ENCODE data around the gene PHYHD1.
"Not testable (repeated sequence)": the region's sequence is repeated elsewhere in the genome, so short reads cannot be mapped to it uniquely, and the experiment has no call there.

The PHYHD1 gene

GRCh38 chr9:128947277-128947526 is 26.4 kb downstream of the PHYHD1 start:
- peak overlapping the region; percentile 93 for H3K9ac ChIP-seq (ENCODE audit: insufficient read length)
- no peak for TF ChIP-seq EZH2 (IDR thresholded peaks at IDR 0.05)
- TF ChIP-seq POLR2AphosphoS5 (IDR thresholded peaks at IDR 0.05; ENCODE audit: borderline replicate concordance, low read depth, low read length), result no peak
- peak; percentile 2 for TF ChIP-seq FOXP2 (optimal IDR thresholded peaks at IDR 0.05; ENCODE audit: control extremely low read depth, extremely low read length, insufficient read depth)
- peak overlapping the region; percentile 95 for H3K4me3 ChIP-seq
- no peak for DNase-seq (ENCODE audit: low read depth, low spot score)
- peaks cover 13% of the 10 kb centered on the region for H3K36me3 ChIP-seq (ENCODE audit: insufficient read depth, low read length)
- no peaks in the 10 kb centered on the region for H3K9me3 ChIP-seq (ENCODE audit: low read depth, low read length)
- no peak overlapping the region for H3K27ac ChIP-seq

- Histone ChIP-seq H3K9ac (ENCODE audit: insufficient read length) (peak within 1 kb of the TSS; percentile 93), H3K9me3 (ENCODE audit: low read depth, low read length) (no peaks in the 10 kb centered on the region), H3K4me3 (peak within 1 kb of the TSS; percentile 95), H3K27ac (peak within 1 kb of the TSS; percentile 65), H3K36me3 (ENCODE audit: insufficient read depth, low read length) (peaks cover 17% of the 10 kb centered on the region)
- no peak for DNase-seq (ENCODE audit: low read depth, low spot score)
- no peak for TF ChIP-seq EZH2 (IDR thresholded peaks at IDR 0.05)
- no peak for TF ChIP-seq FOXP2 (optimal IDR thresholded peaks at IDR 0.05; ENCODE audit: control extremely low read depth, extremely low read length, insufficient read depth)
- peak; percentile 98 for TF ChIP-seq POLR2AphosphoS5 (IDR thresholded peaks at IDR 0.05; ENCODE audit: borderline replicate concordance, low read depth, low read length)
These were observed 26.9 kb downstream of the PHYHD1 start, which contains the start of the genes DOLK and NUP188 for GRCh38 chr9:128947527-128948301. DOLK (minus strand) TSS chr9:128947603; CDS start chr9:128947303, 300 bp downstream. NUP188 (plus strand) TSS chr9:128947699; CDS start chr9:128947720, 21 bp downstream.

GRCh38 chr9:128961403-128961802 is 40.6 kb downstream of the PHYHD1 start:
- not testable (repeated sequence) for H3K9ac ChIP-seq (ENCODE audit: insufficient read length); H3K4me3 ChIP-seq; H3K27ac ChIP-seq; DNase-seq (ENCODE audit: low read depth, low spot score); H3K9me3 ChIP-seq (ENCODE audit: low read depth, low read length)
- H3K36me3 ChIP-seq (ENCODE audit: insufficient read depth, low read length), result peaks cover 64% of the 10 kb centered on the region

GRCh38 chr9:128969491-128969890 is 48.7 kb downstream of the PHYHD1 start:
- Histone ChIP-seq H3K36me3 (ENCODE audit: insufficient read depth, low read length) (peaks cover 73% of the 10 kb centered on the region), H3K4me3 (no peak overlapping the region), H3K9me3 (ENCODE audit: low read depth, low read length) (no peaks in the 10 kb centered on the region), H3K9ac (ENCODE audit: insufficient read length) (no peak overlapping the region), H3K27ac (no peak overlapping the region)
- TF ChIP-seq POLR2AphosphoS5 (IDR thresholded peaks at IDR 0.05; ENCODE audit: borderline replicate concordance, low read depth, low read length) (no peak), FOXP2 (optimal IDR thresholded peaks at IDR 0.05; ENCODE audit: control extremely low read depth, extremely low read length, insufficient read depth) (no peak), EZH2 (IDR thresholded peaks at IDR 0.05) (no peak)
- DNase-seq (ENCODE audit: low read depth, low spot score), result no peak

GRCh38 chr9:128972956-128973355 is 52.2 kb downstream of the PHYHD1 start:
- H3K36me3 ChIP-seq (ENCODE audit: insufficient read depth, low read length), result peaks cover 87% of the 10 kb centered on the region
- no peaks in the 10 kb centered on the region for H3K9me3 ChIP-seq (ENCODE audit: low read depth, low read length)
- TF ChIP-seq FOXP2 (optimal IDR thresholded peaks at IDR 0.05; ENCODE audit: control extremely low read depth, extremely low read length, insufficient read depth) (no peak), POLR2AphosphoS5 (IDR thresholded peaks at IDR 0.05; ENCODE audit: borderline replicate concordance, low read depth, low read length) (no peak), EZH2 (IDR thresholded peaks at IDR 0.05) (no peak)
- no peak for DNase-seq (ENCODE audit: low read depth, low spot score)
- H3K4me3 ChIP-seq, result no peak overlapping the region
- H3K27ac ChIP-seq, result no peak overlapping the region
- H3K9ac ChIP-seq (ENCODE audit: insufficient read length), result no peak overlapping the region

GRCh38 chr9:128979111-128979510 is 58.3 kb downstream of the PHYHD1 start:
- TF ChIP-seq FOXP2 (optimal IDR thresholded peaks at IDR 0.05; ENCODE audit: control extremely low read depth, extremely low read length, insufficient read depth) (no peak), EZH2 (IDR thresholded peaks at IDR 0.05) (no peak), POLR2AphosphoS5 (IDR thresholded peaks at IDR 0.05; ENCODE audit: borderline replicate concordance, low read depth, low read length) (no peak)

GRCh38 chr9:128983536-128983935 is 62.8 kb downstream of the PHYHD1 start:
- no peak for DNase-seq (ENCODE audit: low read depth, low spot score)
- no peak overlapping the region for H3K9ac ChIP-seq (ENCODE audit: insufficient read length)
- H3K4me3 ChIP-seq, result no peak overlapping the region
- no peaks in the 10 kb centered on the region for H3K9me3 ChIP-seq (ENCODE audit: low read depth, low read length)
- no peak overlapping the region for H3K27ac ChIP-seq
- TF ChIP-seq FOXP2 (optimal IDR thresholded peaks at IDR 0.05; ENCODE audit: control extremely low read depth, extremely low read length, insufficient read depth) (no peak), EZH2 (IDR thresholded peaks at IDR 0.05) (no peak), POLR2AphosphoS5 (IDR thresholded peaks at IDR 0.05; ENCODE audit: borderline replicate concordance, low read depth, low read length) (no peak)
- peaks cover 92% of the 10 kb centered on the region for H3K36me3 ChIP-seq (ENCODE audit: insufficient read depth, low read length)

More at GRCh38 chr9:128979111-128979510, 58.3 kb downstream of the PHYHD1 start:
- no peak for DNase-seq (ENCODE audit: low read depth, low spot score)
- H3K36me3 ChIP-seq (ENCODE audit: insufficient read depth, low read length), result peaks cover 85% of the 10 kb centered on the region
- H3K4me3 ChIP-seq, result no peak overlapping the region
- H3K27ac ChIP-seq, result no peak overlapping the region
- no peak overlapping the region for H3K9ac ChIP-seq (ENCODE audit: insufficient read length)
- no peaks in the 10 kb centered on the region for H3K9me3 ChIP-seq (ENCODE audit: low read depth, low read length)

GRCh38 chr9:128986671-128987070 is 65.9 kb downstream of the PHYHD1 start:
- Histone ChIP-seq H3K4me3 (no peak overlapping the region), H3K27ac (no peak overlapping the region), H3K9me3 (ENCODE audit: low read depth, low read length) (no peaks in the 10 kb centered on the region), H3K36me3 (ENCODE audit: insufficient read depth, low read length) (peaks cover 82% of the 10 kb centered on the region), H3K9ac (ENCODE audit: insufficient read length) (no peak overlapping the region)
- no peak for TF ChIP-seq POLR2AphosphoS5 (IDR thresholded peaks at IDR 0.05; ENCODE audit: borderline replicate concordance, low read depth, low read length)
- TF ChIP-seq EZH2 (IDR thresholded peaks at IDR 0.05), result no peak
- TF ChIP-seq FOXP2 (optimal IDR thresholded peaks at IDR 0.05; ENCODE audit: control extremely low read depth, extremely low read length, insufficient read depth), result no peak
- no peak for DNase-seq (ENCODE audit: low read depth, low spot score)

- TF ChIP-seq POLR2AphosphoS5 (IDR thresholded peaks at IDR 0.05; ENCODE audit: borderline replicate concordance, low read depth, low read length), result no peak
- TF ChIP-seq EZH2 (IDR thresholded peaks at IDR 0.05), result no peak
- TF ChIP-seq FOXP2 (optimal IDR thresholded peaks at IDR 0.05; ENCODE audit: control extremely low read depth, extremely low read length, insufficient read depth), result no peak
- Histone ChIP-seq H3K4me3 (no peak overlapping the region), H3K9me3 (ENCODE audit: low read depth, low read length) (no peaks in the 10 kb centered on the region), H3K27ac (no peak overlapping the region), H3K9ac (ENCODE audit: insufficient read length) (no peak overlapping the region), H3K36me3 (ENCODE audit: insufficient read depth, low read length) (peaks cover 79% of the 10 kb centered on the region)
- DNase-seq (ENCODE audit: low read depth, low spot score), result no peak
These were observed 67.0 kb downstream of the PHYHD1 start for GRCh38 chr9:128987805-128988204.

Measured in SK-N-MC (cell line).